Chondrocyte (in vitro differentiated cells): ENCODE measurements around the gene PRKAR2B. TPM values are rescaled to one million over a fixed set of nuclear protein-coding genes. Genes with fewer than 3 reads are reported as not detected.
"Not testable (repeated sequence)": the region's sequence is repeated elsewhere in the genome, so short reads cannot be mapped to it uniquely, and the experiment has no call there.

Experiments
- DNase-seq: peaks from one replicate; pipeline ENCODE4 v3.0.0; 2021; ENCODE audit warnings: mixed read lengths, low spot score
- H3K27ac Mint-ChIP-seq: one replicate; pipeline ENCODE4 v1.8.0; 2021; ENCODE audit warnings: mild to moderate bottlenecking, moderate library complexity, mixed read lengths; ENCODE audit not compliant: unreplicated experiment
- H3K27me3 Mint-ChIP-seq: 2 replicates; pipeline ENCODE4 v1.8.0; 2021; ENCODE audit warnings: low read depth, mixed read lengths
- H3K36me3 Mint-ChIP-seq: 2 replicates; pipeline ENCODE4 v1.8.0; 2021; ENCODE audit warnings: low read depth, mixed read lengths
- H3K4me1 Mint-ChIP-seq: 2 replicates; pipeline ENCODE4 v1.8.0; 2021; ENCODE audit warnings: low read depth, mild to moderate bottlenecking, mixed read lengths
- H3K4me3 Mint-ChIP-seq: one replicate; pipeline ENCODE4 v1.8.0; 2021; ENCODE audit warnings: mild to moderate bottlenecking, moderate library complexity, mixed read lengths; ENCODE audit not compliant: unreplicated experiment
- H3K9me3 Mint-ChIP-seq: 2 replicates; pipeline ENCODE4 v1.8.0; 2021; ENCODE audit warnings: low read depth, mixed read lengths
- total RNA-seq: library from RNA; stranded (reverse); gene quantifications from 3 replicates; pipeline ENCODE4 v1.2.1, GENCODE V29; 2021
- TF ChIP-seq, protein P1 (sequence below): fragments of 200-600 bp; sonication (generic); IDR thresholded peaks from 2 replicates; pipeline ENCODE4 v1.5.0; 2021; ENCODE audit warnings: antibody characterized with exemption, mild to moderate bottlenecking, moderate library complexity

PRKAR2B gene
- total RNA-seq, 1 donor from 2014 or later = 0.87 TPM

DNA sequence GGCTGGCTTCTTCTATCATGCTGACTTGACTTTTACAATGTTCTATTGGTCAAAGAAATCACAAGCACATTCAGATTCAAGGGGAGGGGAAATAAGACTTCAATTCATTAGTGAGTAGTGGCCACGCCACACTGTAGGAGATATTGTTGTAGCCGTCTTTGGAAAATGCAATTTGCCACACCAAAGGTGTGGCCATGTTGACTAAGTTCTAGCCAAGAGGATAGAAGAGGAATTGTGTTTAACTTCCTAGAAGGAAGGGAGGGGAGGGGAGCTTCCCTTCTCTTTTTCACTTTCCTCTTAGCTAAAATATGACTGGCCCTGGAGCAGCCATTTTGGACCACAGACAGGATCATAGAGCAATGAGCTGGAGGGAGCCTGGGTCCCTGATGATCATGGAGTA lies 3.4 kb upstream of the PRKAR2B start:
- H3K36me3 Mint-ChIP-seq = no peaks in the 10 kb centered on the region
- TF ChIP-seq, protein P1, sequence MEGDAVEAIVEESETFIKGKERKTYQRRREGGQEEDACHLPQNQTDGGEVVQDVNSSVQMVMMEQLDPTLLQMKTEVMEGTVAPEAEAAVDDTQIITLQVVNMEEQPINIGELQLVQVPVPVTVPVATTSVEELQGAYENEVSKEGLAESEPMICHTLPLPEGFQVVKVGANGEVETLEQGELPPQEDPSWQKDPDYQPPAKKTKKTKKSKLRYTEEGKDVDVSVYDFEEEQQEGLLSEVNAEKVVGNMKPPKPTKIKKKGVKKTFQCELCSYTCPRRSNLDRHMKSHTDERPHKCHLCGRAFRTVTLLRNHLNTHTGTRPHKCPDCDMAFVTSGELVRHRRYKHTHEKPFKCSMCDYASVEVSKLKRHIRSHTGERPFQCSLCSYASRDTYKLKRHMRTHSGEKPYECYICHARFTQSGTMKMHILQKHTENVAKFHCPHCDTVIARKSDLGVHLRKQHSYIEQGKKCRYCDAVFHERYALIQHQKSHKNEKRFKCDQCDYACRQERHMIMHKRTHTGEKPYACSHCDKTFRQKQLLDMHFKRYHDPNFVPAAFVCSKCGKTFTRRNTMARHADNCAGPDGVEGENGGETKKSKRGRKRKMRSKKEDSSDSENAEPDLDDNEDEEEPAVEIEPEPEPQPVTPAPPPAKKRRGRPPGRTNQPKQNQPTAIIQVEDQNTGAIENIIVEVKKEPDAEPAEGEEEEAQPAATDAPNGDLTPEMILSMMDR = no peak
- H3K4me1 Mint-ChIP-seq = peaks cover 14% of the 10 kb centered on the region
- H3K27ac Mint-ChIP-seq = no peak overlapping the region
- DNase-seq = no peak
- no peak overlapping the region for H3K4me3 Mint-ChIP-seq
- peaks cover 3% of the 10 kb centered on the region for H3K27me3 Mint-ChIP-seq
- H3K9me3 Mint-ChIP-seq = peaks cover 7% of the 10 kb centered on the region

DNA sequence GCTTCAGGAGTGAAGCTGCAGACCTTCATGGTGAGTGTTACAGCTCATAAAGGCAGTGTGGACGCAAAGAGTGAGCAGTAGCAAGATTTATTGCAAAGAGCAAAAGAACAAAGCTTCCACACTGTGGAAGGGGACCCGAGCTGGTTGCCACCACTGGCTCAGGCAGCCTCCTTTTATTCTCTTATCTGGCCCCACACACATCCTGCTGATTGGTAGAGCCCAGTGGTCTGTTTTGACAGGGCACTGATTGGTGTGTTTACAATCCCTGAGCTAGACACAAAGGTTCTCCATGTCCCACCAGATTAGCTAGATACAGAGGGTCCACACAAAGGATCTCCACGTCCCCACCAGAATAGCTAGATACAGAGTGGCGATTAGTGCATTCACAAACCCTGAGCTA lies 2.7 kb upstream of the PRKAR2B start:
- not testable (repeated sequence) for DNase-seq, H3K4me3 Mint-ChIP-seq, H3K27me3 Mint-ChIP-seq, H3K9me3 Mint-ChIP-seq, H3K36me3 Mint-ChIP-seq, H3K27ac Mint-ChIP-seq
- peaks cover 14% of the 10 kb centered on the region for H3K4me1 Mint-ChIP-seq

DNA sequence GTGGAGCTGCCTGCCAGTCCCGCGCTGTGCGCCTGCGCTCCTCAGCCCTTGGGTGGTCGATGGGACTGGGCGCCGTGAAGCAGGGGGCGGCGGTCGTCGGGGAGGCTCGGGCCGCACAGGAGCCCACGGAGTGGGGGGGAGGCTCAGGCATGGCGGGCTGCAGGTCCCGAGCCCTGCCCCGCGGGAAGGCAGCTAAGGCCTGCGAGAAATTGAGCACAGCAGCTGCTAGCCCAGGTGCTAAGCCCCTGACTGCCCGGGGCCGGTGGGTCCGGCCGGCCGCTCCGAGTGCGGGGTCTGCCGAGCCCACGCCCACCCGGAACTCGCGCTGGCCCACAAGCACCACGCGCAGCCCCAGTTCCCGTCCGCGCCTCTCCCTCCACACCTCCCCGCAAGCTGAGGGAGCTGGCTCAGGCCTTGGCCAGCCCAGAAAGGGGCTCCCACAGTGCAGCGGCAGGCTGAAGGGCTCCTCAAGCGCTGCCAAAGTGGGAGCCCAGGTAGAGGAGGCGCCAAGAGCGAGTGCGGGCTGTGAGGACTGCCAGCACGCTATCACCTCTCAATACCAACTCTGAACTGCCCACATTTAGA lies 2.1 kb upstream of the PRKAR2B start:
- H3K27me3 Mint-ChIP-seq, H3K36me3 Mint-ChIP-seq, DNase-seq, H3K9me3 Mint-ChIP-seq, H3K4me3 Mint-ChIP-seq, H3K27ac Mint-ChIP-seq: not testable (repeated sequence)
- H3K4me1 Mint-ChIP-seq = peaks cover 14% of the 10 kb centered on the region

DNA sequence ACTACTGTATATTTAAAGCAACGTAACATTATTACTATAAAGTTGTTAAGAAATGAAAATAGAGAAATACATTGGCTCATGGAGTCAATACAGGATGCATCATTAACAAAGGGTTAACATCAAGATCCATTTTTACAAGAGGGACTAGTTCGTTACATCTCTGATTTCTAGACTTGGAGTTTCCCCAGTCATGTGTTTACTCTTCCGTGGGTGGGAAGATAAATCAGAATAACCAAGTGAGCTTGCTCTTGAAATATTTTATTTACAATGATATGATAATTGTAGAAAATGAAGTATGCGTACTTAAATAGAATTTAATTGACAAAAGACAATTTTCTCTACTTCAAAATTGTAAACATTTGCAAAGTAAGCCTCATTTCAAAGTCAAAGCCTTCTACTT lies 1.0 kb upstream of the PRKAR2B start:
- no peaks in the 10 kb centered on the region for H3K9me3 Mint-ChIP-seq
- H3K36me3 Mint-ChIP-seq = no peaks in the 10 kb centered on the region
- peaks cover 14% of the 10 kb centered on the region for H3K4me1 Mint-ChIP-seq
- TF ChIP-seq, protein P1 = no peak
- H3K4me3 Mint-ChIP-seq = no peak overlapping the region
- no peak overlapping the region for H3K27ac Mint-ChIP-seq
- no peak for DNase-seq
- peaks cover 3% of the 10 kb centered on the region for H3K27me3 Mint-ChIP-seq

DNA sequence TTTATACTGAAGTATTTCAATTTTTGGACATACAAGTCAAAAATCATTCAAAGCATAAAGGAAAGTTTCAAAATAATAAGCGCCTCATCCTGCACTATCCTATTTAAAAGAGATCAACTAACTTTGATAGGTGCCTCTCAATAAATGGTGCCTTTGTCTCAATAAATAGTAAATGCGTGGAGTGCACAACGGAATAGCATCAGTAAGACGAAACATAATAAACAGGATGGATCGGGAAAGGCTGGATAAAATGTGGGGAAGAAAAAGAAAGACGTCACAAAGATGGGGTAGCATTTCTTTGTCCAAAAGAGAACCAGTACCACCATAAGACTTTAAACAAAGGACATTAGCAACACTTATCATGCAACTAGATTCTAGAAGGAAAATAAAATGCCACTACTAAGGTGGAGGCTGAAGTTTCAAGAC lies 571 bp upstream of the PRKAR2B start:
- peaks cover 14% of the 10 kb centered on the region for H3K4me1 Mint-ChIP-seq
- H3K36me3 Mint-ChIP-seq = no peaks in the 10 kb centered on the region
- H3K4me3 Mint-ChIP-seq = peak overlapping the region; percentile 52
- no peak overlapping the region for H3K27ac Mint-ChIP-seq
- no peak for DNase-seq
- TF ChIP-seq, protein P1 = no peak
- H3K27me3 Mint-ChIP-seq = peaks cover 3% of the 10 kb centered on the region
- no peaks in the 10 kb centered on the region for H3K9me3 Mint-ChIP-seq

DNA sequence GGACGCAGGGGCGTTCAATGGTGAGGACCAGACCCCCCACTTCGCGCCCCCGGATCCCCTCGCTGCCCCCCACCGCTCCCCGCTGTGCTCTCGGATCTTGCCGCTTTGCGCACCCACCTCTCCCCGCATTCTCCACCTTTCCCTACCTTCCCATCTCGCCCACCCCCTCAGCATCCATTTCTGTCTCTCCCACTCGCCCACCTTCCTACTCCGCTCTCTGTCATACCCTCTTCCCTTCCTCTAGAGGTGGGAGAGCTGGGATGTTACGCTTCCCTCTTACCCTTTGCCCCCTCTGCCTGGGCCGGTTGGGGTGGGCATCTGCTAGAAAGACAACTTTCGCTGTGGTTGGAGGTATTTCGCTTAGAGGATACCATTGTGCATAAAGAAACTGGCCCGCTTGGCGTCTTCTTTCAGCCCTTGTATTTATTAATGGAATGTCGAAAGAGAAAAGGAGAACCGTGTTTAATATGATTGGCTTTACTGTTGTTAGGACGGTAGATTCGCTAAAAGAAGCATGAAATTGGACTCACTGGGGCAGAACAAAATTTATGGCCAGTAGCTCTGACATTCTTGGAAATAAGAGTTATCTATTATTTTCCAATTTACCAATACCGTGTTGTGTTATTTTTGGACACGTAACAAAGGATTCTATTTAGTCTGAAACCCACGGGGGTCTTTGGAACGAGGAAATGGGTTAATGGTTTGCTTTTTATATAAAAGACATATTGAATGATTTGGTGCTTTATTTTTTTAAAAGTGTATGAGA lies 873 bp downstream of the PRKAR2B start:
- Mint-ChIP-seq H3K27ac (no peak overlapping the region), H3K4me3 (peak overlapping the region; percentile 74), H3K9me3 (no peaks in the 10 kb centered on the region), H3K36me3 (no peaks in the 10 kb centered on the region), H3K27me3 (peaks cover 3% of the 10 kb centered on the region), H3K4me1 (peaks cover 14% of the 10 kb centered on the region)
- DNase-seq = no peak
- TF ChIP-seq, protein P1 = no peak
